Fibroblast of villous mesenchyme (primary cell): ENCODE data around the gene AIDA. TPM values are rescaled to one million over a fixed set of nuclear protein-coding genes. Genes with fewer than 3 reads are reported as not detected.
A peak's percentile ranks its signal among the peaks of the same experiment; 100 is the strongest.

Experiments
- DNase-seq: peaks from one replicate; pipeline ENCODE4 v3.0.0-alpha.2; 2010; ENCODE audit warnings: low read depth
- H3K4me3 ChIP-seq: 2 replicates; pipeline ENCODE4 v1.5.1; 2011; ENCODE audit warnings: low read depth, mild to moderate bottlenecking, low read length
- total RNA-seq: library from RNA; depleted of rRNA; stranded (reverse); fragments of >200 nt; gene quantifications from 2 replicates; pipeline ENCODE4 v1.2.3, GENCODE V29; 2012
- TF ChIP-seq, protein P1 (sequence below): IDR thresholded peaks from 2 replicates; pipeline ENCODE4 v1.5.1; 2012; ENCODE audit warnings: low read depth, mild to moderate bottlenecking, low read length; ENCODE audit not compliant: insufficient read depth

Gene AIDA
- total RNA-seq, 1 donor: 48.4 TPM

DNA sequence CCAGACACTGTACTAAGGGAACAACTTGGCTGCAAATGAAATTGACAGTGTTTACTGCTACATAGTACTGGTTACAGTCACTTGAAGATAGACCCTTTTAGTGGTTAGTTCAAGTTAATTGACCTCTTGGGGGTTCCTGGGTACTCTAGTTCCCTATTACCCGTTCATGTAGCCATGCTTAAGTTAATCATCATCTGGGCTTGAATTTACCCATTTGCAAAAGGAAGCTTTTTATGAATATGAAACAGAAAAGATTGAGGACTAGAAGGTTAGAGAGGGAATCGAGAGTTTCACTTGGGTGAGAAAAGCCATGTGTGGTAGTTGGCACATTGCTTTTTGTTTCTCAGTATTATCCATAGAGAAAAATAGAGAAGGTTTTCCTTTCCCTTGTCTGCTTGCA is 91.7 kb downstream of the AIDA start:
- DNase-seq: no peak
- H3K4me3 ChIP-seq: no peak overlapping the region
- TF ChIP-seq, protein P1, sequence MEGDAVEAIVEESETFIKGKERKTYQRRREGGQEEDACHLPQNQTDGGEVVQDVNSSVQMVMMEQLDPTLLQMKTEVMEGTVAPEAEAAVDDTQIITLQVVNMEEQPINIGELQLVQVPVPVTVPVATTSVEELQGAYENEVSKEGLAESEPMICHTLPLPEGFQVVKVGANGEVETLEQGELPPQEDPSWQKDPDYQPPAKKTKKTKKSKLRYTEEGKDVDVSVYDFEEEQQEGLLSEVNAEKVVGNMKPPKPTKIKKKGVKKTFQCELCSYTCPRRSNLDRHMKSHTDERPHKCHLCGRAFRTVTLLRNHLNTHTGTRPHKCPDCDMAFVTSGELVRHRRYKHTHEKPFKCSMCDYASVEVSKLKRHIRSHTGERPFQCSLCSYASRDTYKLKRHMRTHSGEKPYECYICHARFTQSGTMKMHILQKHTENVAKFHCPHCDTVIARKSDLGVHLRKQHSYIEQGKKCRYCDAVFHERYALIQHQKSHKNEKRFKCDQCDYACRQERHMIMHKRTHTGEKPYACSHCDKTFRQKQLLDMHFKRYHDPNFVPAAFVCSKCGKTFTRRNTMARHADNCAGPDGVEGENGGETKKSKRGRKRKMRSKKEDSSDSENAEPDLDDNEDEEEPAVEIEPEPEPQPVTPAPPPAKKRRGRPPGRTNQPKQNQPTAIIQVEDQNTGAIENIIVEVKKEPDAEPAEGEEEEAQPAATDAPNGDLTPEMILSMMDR: no peak

DNA sequence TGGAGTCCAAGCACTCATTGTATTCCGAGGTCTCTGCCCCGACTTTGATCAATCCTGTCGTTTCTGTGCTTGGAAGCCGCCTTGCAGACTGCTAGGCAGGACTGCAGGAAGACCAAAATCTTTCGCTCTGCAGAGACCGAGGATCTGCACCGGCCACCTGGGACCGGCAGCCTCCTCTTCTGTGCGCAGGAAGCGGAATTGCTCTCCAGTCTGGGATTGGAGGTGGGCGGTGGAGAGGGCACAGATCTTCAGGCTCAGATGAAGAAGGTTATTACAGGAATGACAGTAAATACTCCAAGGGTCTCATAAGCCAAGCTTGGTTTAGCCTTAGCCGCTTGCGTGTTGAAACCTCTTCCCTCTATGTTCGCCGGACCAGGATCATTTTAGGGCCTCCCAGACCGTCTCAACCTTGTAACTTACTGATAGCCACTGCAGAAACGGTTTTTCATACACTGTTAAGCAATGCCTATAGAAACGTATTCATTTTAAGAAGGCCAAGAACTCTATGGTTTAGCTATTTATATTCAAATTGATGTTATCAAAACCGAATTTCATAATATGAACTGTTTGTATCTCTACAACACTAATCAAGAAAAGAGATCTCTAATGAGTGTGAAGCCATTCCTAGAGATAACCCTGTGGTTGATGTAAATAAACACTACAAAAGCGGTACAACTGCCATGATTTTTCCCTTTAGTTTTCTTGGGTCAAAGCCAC is 93.3 kb downstream of the AIDA start:
- TF ChIP-seq, protein P1: no peak
- peak; percentile 48 for DNase-seq
- H3K4me3 ChIP-seq: peak overlapping the region; percentile 84

Other genes with a start within 250 kb of the AIDA start
- gene HHIPL2, start 164.4 kb downstream of the AIDA start, total RNA-seq: not detected in 2 replicates
- gene TAF1A, start 122.6 kb downstream of the AIDA start, total RNA-seq: 7.1 and 15.5 TPM in 2 replicates
- 44.5 and 54.0 TPM in 2 replicates for gene MIA3, start 94.4 kb downstream of the AIDA start, total RNA-seq
- gene BROX, start 73 bp upstream of the AIDA start, total RNA-seq: 72.2 and 92.0 TPM in 2 replicates
- not detected in 2 replicates for gene FAM177B, start 24.7 kb upstream of the AIDA start, total RNA-seq
- 3.5 and 4.2 TPM in 2 replicates for gene DISP1, start 102.5 kb upstream of the AIDA start, total RNA-seq